ENCODE measurements around the gene ELMOD1.
"Not testable (repeated sequence)": the region's sequence is repeated elsewhere in the genome, so short reads cannot be mapped to it uniquely, and the experiment has no call there.

ELMOD1 gene

DNA sequence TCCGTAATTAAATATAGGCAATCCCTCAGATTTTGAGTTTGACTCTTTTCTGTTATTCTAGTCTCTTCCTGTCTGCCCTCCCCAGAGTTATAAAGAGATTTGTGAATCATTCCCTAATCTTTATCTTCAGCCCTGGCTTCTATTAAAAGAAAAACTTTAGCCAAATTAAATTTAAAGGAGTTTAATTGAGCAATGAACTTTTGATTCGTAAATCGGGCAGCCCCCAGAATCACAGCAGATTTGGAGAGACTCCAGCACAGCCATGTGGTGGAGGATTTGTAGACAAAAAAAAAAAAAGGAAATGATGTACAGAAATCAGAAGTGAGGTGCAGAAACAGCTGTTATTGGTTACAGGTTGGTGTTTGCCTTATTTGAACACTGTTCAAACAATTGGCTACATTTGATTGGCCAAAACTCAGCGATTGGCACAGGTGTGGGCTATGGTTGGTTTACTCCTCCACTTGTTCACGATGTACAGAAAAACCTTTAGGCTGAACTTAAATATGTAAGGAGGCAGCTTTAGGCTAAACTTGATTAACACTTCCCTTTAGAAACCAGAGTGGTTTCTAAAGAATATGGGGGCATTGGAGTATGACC, 23.1 kb upstream of the ELMOD1 start:
- no peak for DNase-seq
- TF ChIP-seq POLR2A (IDR thresholded peaks at IDR 0.05; ENCODE audit: low read length) (no peak), GATA1 (IDR thresholded peaks at IDR 0.05; ENCODE audit: low read depth, low read length) (no peak)

DNA sequence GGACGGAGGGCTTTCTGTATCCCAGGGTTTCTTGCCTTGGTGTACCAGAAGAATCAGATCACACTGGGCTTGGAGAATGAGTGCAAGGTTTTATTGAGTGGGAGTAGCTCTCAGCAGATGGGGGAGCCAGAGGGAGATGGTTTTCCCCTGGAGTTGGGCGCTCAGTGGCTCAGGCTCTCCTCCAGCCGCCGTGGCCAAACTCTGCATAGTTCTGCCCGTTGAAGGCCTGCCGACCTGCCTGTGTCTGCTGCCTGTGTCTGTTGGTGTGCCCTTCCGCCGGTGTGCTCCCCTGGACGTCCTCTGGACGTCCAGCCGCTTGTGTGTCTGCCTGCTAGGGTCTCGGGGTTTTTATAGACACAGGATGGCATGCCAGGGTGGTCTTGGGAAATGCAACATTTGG, 20.9 kb upstream of the ELMOD1 start:
- DNase-seq = no peak
- no peak for TF ChIP-seq GATA1 (IDR thresholded peaks at IDR 0.05; ENCODE audit: low read depth, low read length)

DNA sequence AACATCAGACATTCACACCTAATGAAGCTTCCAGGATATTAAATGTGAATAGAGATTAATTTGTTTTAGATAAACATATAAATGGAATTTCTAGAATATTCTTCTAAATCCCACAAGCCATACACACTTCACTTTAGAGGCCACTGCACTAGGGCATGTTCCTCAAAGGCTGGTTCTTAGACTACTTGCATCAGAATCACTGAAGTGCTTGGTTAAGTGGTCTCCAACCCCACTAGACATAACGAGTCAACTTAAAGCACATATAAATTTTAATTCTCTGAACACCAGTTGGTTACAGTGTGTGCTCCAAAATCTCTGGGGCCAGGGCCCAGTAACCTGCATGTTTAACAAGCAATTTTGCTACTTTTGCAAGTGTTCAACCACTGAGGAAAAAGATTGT, 17.5 kb upstream of the ELMOD1 start:
- DNase-seq = no peak
- TF ChIP-seq POLR2A (IDR thresholded peaks at IDR 0.05; ENCODE audit: low read length) = no peak
- no peak for TF ChIP-seq GATA1 (IDR thresholded peaks at IDR 0.05; ENCODE audit: low read depth, low read length)

DNA sequence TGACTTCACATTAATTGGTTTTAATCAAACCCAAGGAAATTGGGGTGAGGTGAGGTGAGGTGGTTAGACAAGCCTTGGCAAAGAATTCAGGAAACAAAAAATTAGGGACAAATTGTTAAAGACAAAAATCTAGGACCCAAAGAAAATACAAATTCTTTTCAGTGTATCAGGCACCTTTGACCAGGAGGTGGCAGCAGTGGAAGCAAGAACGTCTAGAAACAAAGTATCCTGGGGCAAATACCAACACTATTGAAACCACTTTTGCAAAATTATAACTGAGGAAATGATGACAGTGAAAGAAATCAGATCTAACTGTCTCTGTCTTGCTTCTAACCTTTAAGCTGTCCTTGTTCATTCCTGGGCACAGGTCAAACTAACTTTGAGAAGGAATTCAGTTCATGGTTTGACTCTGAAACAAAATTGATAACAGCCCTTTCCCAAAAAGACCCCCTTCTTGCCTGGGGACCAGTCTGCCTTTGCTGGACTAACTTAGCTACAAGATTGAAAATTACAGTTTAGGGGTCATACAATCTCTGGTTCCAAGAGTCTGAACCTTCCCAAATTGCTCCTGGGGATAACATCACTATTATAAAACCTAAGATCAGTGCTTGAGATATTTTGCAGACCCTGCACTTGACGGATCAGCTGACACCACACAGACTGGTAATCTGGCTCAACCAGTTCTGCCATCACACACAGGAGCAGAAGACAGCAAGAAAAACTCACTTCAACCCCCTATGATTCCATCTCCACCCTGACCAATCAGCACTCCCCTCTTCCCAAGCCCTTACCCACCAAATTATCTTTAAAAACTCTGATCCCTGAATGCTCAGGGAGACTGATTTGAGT, 14.2 kb upstream of the ELMOD1 start:
- DNase-seq = peak; percentile 23 to 51

DNA sequence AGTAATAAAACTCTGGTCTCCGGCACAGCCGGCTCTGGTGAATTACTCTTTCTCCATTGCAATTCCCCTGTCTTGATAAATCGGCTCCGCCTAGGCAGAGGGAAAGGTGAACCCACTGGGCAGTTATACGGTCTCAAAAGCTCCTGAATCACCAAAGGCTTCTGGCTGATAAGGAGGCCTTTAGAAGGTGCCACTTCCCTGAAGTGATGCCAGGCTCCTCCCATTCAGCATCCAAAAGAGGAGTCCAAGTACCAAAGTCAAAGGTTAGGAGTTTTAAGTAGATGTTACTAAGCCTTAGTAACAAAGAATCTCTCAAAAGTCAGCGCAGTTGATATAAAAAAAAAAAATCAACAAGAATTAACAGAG, 13.6 kb upstream of the ELMOD1 start:
- no peak for DNase-seq
- TF ChIP-seq POLR2A (IDR thresholded peaks at IDR 0.05; ENCODE audit: low read length) (no peak), GATA1 (IDR thresholded peaks at IDR 0.05; ENCODE audit: low read depth, low read length) (no peak)

DNA sequence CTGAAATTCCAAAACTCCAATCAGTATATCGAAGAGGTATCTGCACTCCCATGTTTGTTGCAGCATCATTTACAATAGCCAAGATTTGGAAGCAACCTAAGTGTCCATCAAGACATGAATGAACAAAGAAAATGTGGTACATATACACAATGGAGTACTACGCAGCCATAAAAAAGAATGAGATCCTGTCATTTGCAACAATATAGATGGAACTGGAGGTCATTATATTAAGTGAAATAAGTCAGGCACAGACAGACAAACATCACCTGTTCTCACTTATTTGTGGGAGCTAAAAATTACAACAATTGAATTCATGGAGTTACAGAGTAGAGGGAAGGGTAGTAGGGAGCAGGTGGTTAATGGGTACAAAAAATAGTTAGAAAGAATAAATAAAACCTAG, 11.8 kb upstream of the ELMOD1 start:
- not testable (repeated sequence) for DNase-seq

DNA sequence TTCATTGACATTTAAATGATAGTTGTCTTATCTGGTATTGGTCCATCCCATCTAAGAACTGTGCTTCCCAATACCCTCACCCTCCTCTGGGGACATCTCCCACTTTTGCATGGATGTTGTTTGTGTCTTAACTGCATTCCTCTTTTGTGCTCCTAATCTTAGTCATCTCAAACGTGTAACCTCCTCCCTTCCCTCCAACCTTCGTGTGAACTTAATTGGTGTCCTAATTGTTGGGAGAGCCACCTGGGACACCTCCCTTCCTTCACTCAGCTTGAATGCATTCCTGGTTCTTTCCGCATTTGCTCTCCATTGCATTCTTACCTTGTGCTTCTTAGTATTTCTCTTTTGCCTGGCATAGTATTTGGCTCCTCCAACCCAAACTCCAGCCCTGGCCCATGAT, 9.8 kb upstream of the ELMOD1 start:
- DNase-seq = no peak
- TF ChIP-seq GATA1 (IDR thresholded peaks at IDR 0.05; ENCODE audit: low read depth, low read length) (no peak), POLR2A (IDR thresholded peaks at IDR 0.05; ENCODE audit: low read length) (no peak)

DNA sequence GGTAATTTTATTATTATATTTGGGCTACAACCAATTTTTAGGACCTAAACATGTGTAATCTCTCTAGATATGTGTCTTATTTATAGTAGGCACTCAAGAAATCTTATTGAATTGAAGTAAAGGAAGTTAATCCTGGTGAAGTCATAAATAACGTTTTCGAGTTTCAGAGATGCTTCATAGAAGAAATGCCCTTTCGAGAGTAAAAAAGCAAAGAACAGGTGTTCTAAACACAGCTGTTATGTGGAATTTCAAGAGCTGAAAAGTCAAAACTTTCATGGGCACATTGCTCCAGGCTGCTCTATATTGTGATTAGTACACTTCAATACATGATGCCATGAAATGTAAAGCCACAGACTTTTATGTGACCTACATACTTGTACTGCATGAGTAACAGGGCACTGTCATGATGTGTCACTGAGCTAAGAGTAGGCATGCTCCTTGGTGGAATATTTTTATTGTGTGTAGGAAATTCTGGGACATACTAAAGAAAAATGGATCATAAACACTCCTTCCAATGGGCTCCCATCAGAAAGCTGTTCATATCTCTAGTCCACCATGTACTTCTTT, 7.2 kb upstream of the ELMOD1 start:
- no peak for DNase-seq
- no peak for TF ChIP-seq GATA1 (IDR thresholded peaks at IDR 0.05; ENCODE audit: low read depth, low read length)
- TF ChIP-seq POLR2A (IDR thresholded peaks at IDR 0.05; ENCODE audit: low read length) = no peak

DNA sequence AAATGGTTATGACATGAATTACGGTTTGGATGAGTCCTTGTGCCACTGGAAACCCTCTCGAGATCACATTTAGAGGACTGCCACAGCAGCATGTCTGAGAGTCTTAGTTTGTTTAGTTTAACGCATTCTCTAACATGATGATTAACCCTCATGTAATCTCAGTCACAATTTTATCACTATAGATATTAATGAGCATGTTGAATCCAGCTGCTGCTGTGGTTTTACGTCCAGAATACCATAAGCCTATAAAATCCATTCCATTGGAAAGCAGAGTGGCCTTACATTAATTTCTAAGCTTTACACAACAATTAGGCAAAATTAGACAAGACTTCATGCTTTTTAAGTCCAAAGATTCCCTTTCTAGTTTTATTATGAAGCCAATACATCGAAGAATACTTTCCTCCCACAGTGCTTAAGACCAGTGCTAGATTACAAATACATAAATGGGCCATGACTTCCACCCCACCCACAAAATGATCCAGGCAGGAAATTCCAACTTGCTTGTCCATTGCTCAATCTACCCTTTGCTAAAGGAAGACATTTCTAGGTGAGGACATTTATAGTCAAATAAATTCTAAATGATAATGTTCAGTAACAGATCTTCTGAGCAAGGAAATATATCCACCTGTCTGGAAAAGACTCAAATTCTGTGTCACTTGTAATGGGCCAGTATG, 3.5 kb upstream of the ELMOD1 start:
- no peak for DNase-seq
- TF ChIP-seq POLR2A (IDR thresholded peaks at IDR 0.05; ENCODE audit: low read length) = no peak

DNA sequence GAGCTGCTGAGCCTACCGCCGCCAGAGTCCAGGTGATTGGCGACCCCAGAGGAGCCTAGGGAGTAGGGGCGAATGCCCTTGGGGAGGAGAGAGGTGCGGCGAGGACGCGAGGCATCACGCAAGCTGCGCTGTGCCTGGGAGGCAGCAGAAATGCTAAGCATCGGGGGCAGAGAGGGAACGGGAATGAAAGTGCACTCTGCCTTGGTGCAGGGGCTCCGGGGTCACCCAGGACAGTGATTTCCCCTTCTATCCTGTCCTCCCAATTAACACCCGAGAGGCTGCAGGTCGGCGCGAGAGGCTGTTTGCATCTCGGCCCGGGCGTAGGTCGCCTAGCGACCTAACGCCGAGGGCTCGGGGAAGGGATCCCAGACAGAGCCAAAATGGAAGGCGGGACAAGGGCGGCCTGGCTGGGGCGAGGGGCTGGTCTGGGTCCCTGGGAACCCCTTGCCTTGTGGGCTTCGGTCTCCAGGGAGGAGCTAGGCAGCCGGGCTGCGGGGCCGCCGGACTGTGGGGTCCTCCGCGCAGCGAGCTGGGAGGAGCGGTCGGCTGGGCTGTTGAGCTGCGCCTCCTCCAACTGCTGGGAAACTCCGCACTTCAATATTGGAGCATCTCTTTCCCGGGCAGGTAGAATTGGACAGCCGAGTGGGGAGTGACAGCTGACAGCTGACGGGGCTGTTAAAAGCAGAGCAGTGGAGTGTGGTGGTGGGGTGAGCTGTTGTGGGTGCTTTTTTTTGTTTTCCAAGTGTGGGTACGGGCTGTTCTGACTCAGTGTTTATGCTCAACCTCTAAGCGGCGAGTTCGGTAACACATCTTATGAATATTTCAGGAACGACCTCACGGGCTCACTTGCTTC, 657 bp downstream of the ELMOD1 start:
- TF ChIP-seq POLR2A (IDR thresholded peaks at IDR 0.05; ENCODE audit: low read length) = no peak
- TF ChIP-seq GATA1 (IDR thresholded peaks at IDR 0.05; ENCODE audit: low read depth, low read length) = no peak
- DNase-seq = no peak

DNA sequence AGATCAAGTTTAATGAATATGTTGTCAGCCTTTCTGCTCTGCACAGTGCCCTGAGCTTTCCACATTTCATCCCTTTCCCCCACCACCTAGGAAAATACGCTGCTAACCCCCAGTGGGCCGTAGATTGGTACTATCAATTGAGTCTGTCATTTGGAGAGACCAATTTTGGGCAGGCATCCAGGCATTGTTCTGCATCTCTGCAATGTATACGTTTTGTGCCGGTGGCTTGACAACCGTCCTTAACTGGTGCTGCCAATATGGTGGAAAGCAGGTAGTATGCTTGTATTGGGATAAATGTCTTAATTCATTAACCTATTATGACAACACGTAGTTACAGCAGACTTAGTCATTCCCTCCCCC, 1.3 kb downstream of the ELMOD1 start:
- TF ChIP-seq POLR2A (IDR thresholded peaks at IDR 0.05; ENCODE audit: low read length) (no peak), GATA1 (IDR thresholded peaks at IDR 0.05; ENCODE audit: low read depth, low read length) (no peak)

DNA sequence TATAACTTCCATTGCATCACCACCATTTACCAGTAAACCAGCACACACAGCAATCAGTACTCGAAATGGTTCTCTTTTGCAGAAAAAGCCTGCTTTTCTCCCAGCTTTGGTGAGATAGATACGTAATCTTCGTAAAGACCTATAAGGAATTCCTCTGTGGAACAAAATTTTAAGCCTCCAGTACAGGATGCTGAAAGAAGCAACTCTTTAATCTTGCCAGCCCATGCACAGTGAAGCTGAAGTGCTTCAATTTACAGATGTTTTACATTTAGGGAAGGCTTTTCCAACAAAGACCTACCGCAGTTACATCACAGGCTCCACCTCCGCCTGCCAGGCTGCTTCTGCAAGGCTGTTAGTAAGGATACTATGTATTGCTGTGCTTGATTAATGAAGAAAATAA, 1.9 kb downstream of the ELMOD1 start:
- no peak for DNase-seq
- TF ChIP-seq POLR2A (IDR thresholded peaks at IDR 0.05; ENCODE audit: low read length) = no peak
- TF ChIP-seq GATA1 (IDR thresholded peaks at IDR 0.05; ENCODE audit: low read depth, low read length) = no peak

More for the DNA sequence above, 1.3 kb downstream of the ELMOD1 start:
- no peak for DNase-seq

DNA sequence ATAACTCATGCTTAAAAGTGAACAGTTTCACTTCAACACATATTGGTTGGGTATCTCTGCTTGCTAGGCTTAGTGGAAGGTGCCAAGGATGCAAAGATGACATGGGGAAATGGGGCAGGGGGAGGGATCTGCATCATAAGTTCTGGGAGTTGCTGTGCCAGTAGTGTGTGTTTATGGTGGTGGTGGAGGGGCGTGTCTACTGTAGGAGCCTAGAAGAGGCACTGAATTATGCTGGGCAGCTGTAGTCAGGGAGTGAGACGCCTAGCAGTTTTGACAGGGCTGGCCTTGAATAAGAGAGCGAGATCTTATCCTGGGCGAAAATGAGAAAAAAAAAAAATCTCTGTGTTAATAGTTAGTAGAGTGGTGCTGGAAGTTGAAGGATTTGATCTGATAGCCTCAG, 3.0 kb downstream of the ELMOD1 start:
- TF ChIP-seq POLR2A (IDR thresholded peaks at IDR 0.05; ENCODE audit: low read length) = no peak
- no peak for TF ChIP-seq GATA1 (IDR thresholded peaks at IDR 0.05; ENCODE audit: low read depth, low read length)
- DNase-seq = no peak

DNA sequence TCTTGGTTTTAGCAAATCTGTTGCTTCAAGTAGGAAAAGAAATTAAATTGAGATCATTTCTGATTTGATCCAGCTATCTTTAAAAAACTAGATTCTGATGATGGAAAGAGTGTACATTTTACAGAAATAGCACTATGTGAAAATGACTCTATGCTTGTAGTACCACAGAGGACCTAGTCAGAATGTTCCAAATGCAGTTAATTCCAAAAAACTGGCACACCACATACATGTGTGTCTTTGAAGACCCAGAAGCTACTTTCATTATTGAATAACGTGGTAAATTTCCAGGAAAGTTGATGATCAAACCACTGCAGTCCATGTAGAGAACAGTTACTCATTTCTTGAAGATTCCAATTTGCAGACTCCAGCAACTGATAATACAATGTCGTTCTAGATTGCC, 3.8 kb downstream of the ELMOD1 start:
- DNase-seq = no peak
- TF ChIP-seq GATA1 (IDR thresholded peaks at IDR 0.05; ENCODE audit: low read depth, low read length) (no peak), POLR2A (IDR thresholded peaks at IDR 0.05; ENCODE audit: low read length) (no peak)
